Measurements from ENCODE around the gene APOBEC3F.
A peak's percentile ranks its signal among the peaks of the same experiment; 100 is the strongest.
"Not testable (repeated sequence)": the region's sequence is repeated elsewhere in the genome, so short reads cannot be mapped to it uniquely, and the experiment has no call there.

The APOBEC3F gene

GRCh38 chr22:39013942-39014722 lies 26.5 kb upstream of the APOBEC3F start, which contains the start of gene APOBEC3C:
APOBEC3C (plus strand) TSS chr22:39014257; CDS start chr22:39014363, 106 bp downstream.
- Histone ChIP-seq H3K4me3 (IDR thresholded peaks at IDR 0.05; ENCODE audit: insufficient read depth, low read depth, low read length) (no peak within 1 kb of the TSS), H3K27me3 (ENCODE audit: insufficient read depth, low read depth) (no peaks in the 10 kb centered on the region; the same call in 1 of the 2 replicates), H3K79me2 (ENCODE audit: insufficient read depth, low read depth) (peaks cover 15% of the 10 kb centered on the region; the same call in 1 of the 2 replicates), H3K36me3 (ENCODE audit: insufficient read depth) (no peaks in the 10 kb centered on the region), H2AFZ (ENCODE audit: low read depth) (peak within 1 kb of the TSS; percentile 78), H3K27ac (peak within 1 kb of the TSS; percentile 88), H3K9ac (peak within 1 kb of the TSS; percentile 83), H3K4me2 (peak within 1 kb of the TSS; percentile 88), H3K4me1 (ENCODE audit: low read depth, poor library complexity, severe bottlenecking) (peaks cover 15% of the 10 kb centered on the region), H4K20me1 (ENCODE audit: insufficient read depth) (no peaks in the 10 kb centered on the region)
- TF ChIP-seq CTCF (conservative IDR thresholded peaks at IDR 0.05; ENCODE audit: low read depth, low read length), result no peak

GRCh38 chr22:39014723-39015121 lies 25.9 kb upstream of the APOBEC3F start:
- not testable (repeated sequence) for H3K4me3 ChIP-seq (IDR thresholded peaks at IDR 0.05; ENCODE audit: insufficient read depth, low read depth, low read length); H4K20me1 ChIP-seq (ENCODE audit: insufficient read depth); H3K27me3 ChIP-seq (ENCODE audit: insufficient read depth, low read depth); H3K36me3 ChIP-seq (ENCODE audit: insufficient read depth)
- H3K27ac ChIP-seq, result peak overlapping the region; percentile 88
- peak overlapping the region; percentile 83 for H3K9ac ChIP-seq
- peak overlapping the region; percentile 88 for H3K4me2 ChIP-seq
- peaks cover 15% of the 10 kb centered on the region for H3K4me1 ChIP-seq (ENCODE audit: low read depth, poor library complexity, severe bottlenecking)
- H3K79me2 ChIP-seq (ENCODE audit: insufficient read depth, low read depth), result peaks cover 15% of the 10 kb centered on the region; the same call in 1 of the 2 replicates
- peak overlapping the region; percentile 78; the same call in 1 of the 2 replicates for H2AFZ ChIP-seq (ENCODE audit: low read depth)

- no peak overlapping the region for H3K9ac ChIP-seq
- no peak overlapping the region for H2AFZ ChIP-seq (ENCODE audit: low read depth)
- no peaks in the 10 kb centered on the region for H3K36me3 ChIP-seq (ENCODE audit: insufficient read depth)
- no peak for TF ChIP-seq CTCF (conservative IDR thresholded peaks at IDR 0.05; ENCODE audit: low read depth, low read length)
- no peak overlapping the region for H3K27ac ChIP-seq
- peaks cover 15% of the 10 kb centered on the region for H3K4me1 ChIP-seq (ENCODE audit: low read depth, poor library complexity, severe bottlenecking)
- peaks cover 15% of the 10 kb centered on the region; the same call in 1 of the 2 replicates for H3K79me2 ChIP-seq (ENCODE audit: insufficient read depth, low read depth)
- no peak overlapping the region for H3K4me3 ChIP-seq (IDR thresholded peaks at IDR 0.05; ENCODE audit: insufficient read depth, low read depth, low read length)
- no peaks in the 10 kb centered on the region for H3K27me3 ChIP-seq (ENCODE audit: insufficient read depth, low read depth)
- H3K4me2 ChIP-seq, result no peak overlapping the region
- no peaks in the 10 kb centered on the region for H4K20me1 ChIP-seq (ENCODE audit: insufficient read depth)
These were observed 24.1 kb upstream of the APOBEC3F start for GRCh38 chr22:39016592-39016991.

GRCh38 chr22:39017596-39018365 lies 22.9 kb upstream of the APOBEC3F start:
- no peak overlapping the region for H3K9ac ChIP-seq
- H3K4me2 ChIP-seq, result no peak overlapping the region
- H4K20me1 ChIP-seq (ENCODE audit: insufficient read depth), result no peaks in the 10 kb centered on the region

GRCh38 chr22:39020021-39020651 lies 20.5 kb upstream of the APOBEC3F start:
- not testable (repeated sequence) for H2AFZ ChIP-seq (ENCODE audit: low read depth); H3K36me3 ChIP-seq (ENCODE audit: insufficient read depth); H4K20me1 ChIP-seq (ENCODE audit: insufficient read depth); H3K79me2 ChIP-seq (ENCODE audit: insufficient read depth, low read depth); H3K27me3 ChIP-seq (ENCODE audit: insufficient read depth, low read depth); H3K4me2 ChIP-seq; H3K9ac ChIP-seq; H3K27ac ChIP-seq; H3K4me3 ChIP-seq (IDR thresholded peaks at IDR 0.05; ENCODE audit: insufficient read depth, low read depth, low read length); H3K4me1 ChIP-seq (ENCODE audit: low read depth, poor library complexity, severe bottlenecking)

More at GRCh38 chr22:39017596-39018365, 22.9 kb upstream of the APOBEC3F start:
- Histone ChIP-seq H3K27ac (no peak overlapping the region), H3K4me3 (IDR thresholded peaks at IDR 0.05; ENCODE audit: insufficient read depth, low read depth, low read length) (no peak overlapping the region), H3K4me1 (ENCODE audit: low read depth, poor library complexity, severe bottlenecking) (peaks cover 15% of the 10 kb centered on the region), H3K27me3 (ENCODE audit: insufficient read depth, low read depth) (no peaks in the 10 kb centered on the region), H3K79me2 (ENCODE audit: insufficient read depth, low read depth) (peaks cover 15% of the 10 kb centered on the region; the same call in 1 of the 2 replicates), H2AFZ (ENCODE audit: low read depth) (no peak overlapping the region), H3K36me3 (ENCODE audit: insufficient read depth) (no peaks in the 10 kb centered on the region)
- TF ChIP-seq CTCF (conservative IDR thresholded peaks at IDR 0.05; ENCODE audit: low read depth, low read length), result no peak

Data from KMS-11 (cell line).